SU-DHL-6 (cell line): ENCODE measurements around the gene FOSB.

ENCODE experiments used
- H2AFZ ChIP-seq: fragments of 200-600 bp; sonication (generic); 2 replicates; pipeline ENCODE4 v1.6.1; 2014; ENCODE audit warnings: low read depth, mild to moderate bottlenecking, moderate library complexity, mixed read lengths, antibody characterized with exemption, low read length; ENCODE audit not compliant: severe bottlenecking
- H3F3A ChIP-seq: fragments of 200-600 bp; shearing (Covaris generic); 2 replicates; pipeline ENCODE4 v1.6.0; 2016; ENCODE audit warnings: antibody characterized with exemption, mild to moderate bottlenecking; ENCODE audit not compliant: insufficient read depth
- H3K27ac ChIP-seq: fragments of 200-600 bp; sonication (generic); 2 replicates; pipeline ENCODE4 v1.5.1; 2016; ENCODE audit warnings: low read depth, mild to moderate bottlenecking, low read length, moderate library complexity, mixed read lengths
- H3K27me3 ChIP-seq: fragments of 200-600 bp; sonication (generic), shearing (Covaris generic); 2 replicates; pipeline ENCODE4 v1.6.0; 2014; ENCODE audit warnings: mild to moderate bottlenecking, low read length
- H3K36me3 ChIP-seq: fragments of 200-600 bp; sonication (generic); 2 replicates; pipeline ENCODE4 v1.6.1; 2014; ENCODE audit warnings: mild to moderate bottlenecking, low read length, mixed read lengths
- H3K4me2 ChIP-seq: fragments of 300-600, 200-600 bp; shearing (Covaris generic), sonication (generic); 2 replicates; pipeline ENCODE4 v1.6.0; 2014; ENCODE audit warnings: low read length, low read depth, mild to moderate bottlenecking; ENCODE audit not compliant: poor library complexity, severe bottlenecking
- H3K4me3 ChIP-seq: fragments of 200-600 bp; sonication (generic); 2 replicates; pipeline ENCODE4 v1.5.1; 2014; ENCODE audit warnings: antibody characterized with exemption, low read length, mild to moderate bottlenecking, mixed read lengths; ENCODE audit not compliant: insufficient read depth, poor library complexity, severe bottlenecking
- H3K79me2 ChIP-seq: fragments of 200-600 bp; sonication (generic); 2 replicates; pipeline ENCODE4 v1.6.1; 2014; ENCODE audit warnings: mild to moderate bottlenecking, low read length, moderate library complexity; ENCODE audit not compliant: insufficient read depth
- H3K9ac ChIP-seq: fragments of 200-600 bp; sonication (generic); 2 replicates; pipeline ENCODE4 v1.7.0; 2014; ENCODE audit warnings: mild to moderate bottlenecking, low read length
- H3K9me2 ChIP-seq: fragments of 200-600 bp; sonication (generic); replicated peaks from 2 replicates; pipeline ENCODE4 v1.6.1; 2014; ENCODE audit warnings: low read length; ENCODE audit not compliant: insufficient read depth
- H3K9me3 ChIP-seq: fragments of 200-600 bp; sonication (generic); 2 replicates; pipeline ENCODE4 v1.6.1; 2014; ENCODE audit warnings: low read length, mixed read lengths; ENCODE audit not compliant: insufficient read depth
- H4K20me1 ChIP-seq: fragments of 200-600 bp; sonication (generic); 2 replicates; pipeline ENCODE4 v1.6.1; 2014; ENCODE audit warnings: low read depth, mild to moderate bottlenecking, antibody characterized with exemption, low read length, moderate library complexity, mixed read lengths
- CTCF ChIP-seq: fragments of 200-600 bp; sonication (generic); IDR thresholded peaks from one replicate; pipeline ENCODE4 v1.5.1; 2017; ENCODE audit warnings: antibody characterized with exemption, mild to moderate bottlenecking, low read length, moderate library complexity; ENCODE audit not compliant: insufficient read depth, poor library complexity, severe bottlenecking
- EZH2phosphoT487 ChIP-seq: fragments of 200-600 bp; sonication (generic), shearing (Covaris generic); conservative IDR thresholded peaks from 2 replicates; pipeline ENCODE4 v1.6.1; 2018; ENCODE audit warnings: mild to moderate bottlenecking, antibody characterized with exemption, low read length, moderate library complexity, mixed read lengths

The FOSB gene

GRCh38 chr19:45500918-45501729, 33.3 kb downstream of the FOSB start:
- no peaks in the 10 kb centered on the region for H3K36me3 ChIP-seq
- TF ChIP-seq CTCF (no peak), EZH2phosphoT487 (no peak)
- no peak overlapping the region for H3K4me3 ChIP-seq
- H3K79me2 ChIP-seq: no peaks in the 10 kb centered on the region
- no peaks in the 10 kb centered on the region for H4K20me1 ChIP-seq
- no peak overlapping the region for H3K27ac ChIP-seq
- no peaks in the 10 kb centered on the region for H3F3A ChIP-seq
- no peaks in the 10 kb centered on the region for H3K9me2 ChIP-seq
- no peaks in the 10 kb centered on the region for H3K9me3 ChIP-seq
- no peak overlapping the region for H3K4me2 ChIP-seq
- H2AFZ ChIP-seq: no peak overlapping the region
- no peaks in the 10 kb centered on the region for H3K27me3 ChIP-seq
- no peak overlapping the region for H3K9ac ChIP-seq

- Histone ChIP-seq H3K9me3 (no peaks in the 10 kb centered on the region), H2AFZ (no peak overlapping the region), H3K4me2 (no peak overlapping the region), H3F3A (no peaks in the 10 kb centered on the region), H3K79me2 (no peaks in the 10 kb centered on the region), H3K36me3 (no peaks in the 10 kb centered on the region), H3K4me3 (no peak overlapping the region), H3K27ac (no peak overlapping the region), H3K27me3 (no peaks in the 10 kb centered on the region), H3K9me2 (no peaks in the 10 kb centered on the region), H4K20me1 (no peaks in the 10 kb centered on the region), H3K9ac (no peak overlapping the region)
- TF ChIP-seq CTCF (no peak), EZH2phosphoT487 (no peak)
Measured at GRCh38 chr19:45501730-45502014, 33.9 kb downstream of the FOSB start.

- H3K4me2 ChIP-seq: no peak overlapping the region
Measured at GRCh38 chr19:45502111-45502510, 34.3 kb downstream of the FOSB start.

More at GRCh38 chr19:45502111-45502510, 34.3 kb downstream of the FOSB start:
- Histone ChIP-seq H3K27me3 (no peaks in the 10 kb centered on the region), H3F3A (no peaks in the 10 kb centered on the region), H3K9me3 (no peaks in the 10 kb centered on the region), H3K9ac (no peak overlapping the region), H3K27ac (no peak overlapping the region), H3K9me2 (no peaks in the 10 kb centered on the region), H3K79me2 (no peaks in the 10 kb centered on the region), H3K4me3 (no peak overlapping the region), H2AFZ (no peak overlapping the region), H4K20me1 (no peaks in the 10 kb centered on the region), H3K36me3 (no peaks in the 10 kb centered on the region)
- no peak for TF ChIP-seq CTCF
- no peak for TF ChIP-seq EZH2phosphoT487
